Measurements from ENCODE around the gene MAGI2.

The MAGI2 gene

DNA sequence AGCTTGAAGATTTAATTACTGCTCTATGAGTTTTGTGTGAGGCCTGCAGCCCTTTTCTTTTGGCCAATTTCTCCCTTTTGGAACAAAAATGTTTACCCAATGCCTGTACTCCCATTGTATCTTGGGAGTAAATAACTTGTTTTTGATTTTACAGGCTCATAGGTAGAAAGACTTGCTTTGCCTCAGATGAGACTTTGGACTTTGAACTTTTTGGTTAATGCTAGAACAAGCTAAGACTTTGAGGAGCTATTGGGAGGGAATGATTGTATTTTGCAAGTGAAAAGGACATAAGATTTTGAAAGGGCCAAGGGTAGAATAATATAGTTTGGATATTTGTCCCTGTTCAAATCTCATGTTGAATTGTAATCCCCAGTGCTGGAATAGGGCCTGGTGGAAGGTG, 152.0 kb downstream of the MAGI2 start:
- no peak for DNase-seq (ENCODE audit: low spot score)

DNA sequence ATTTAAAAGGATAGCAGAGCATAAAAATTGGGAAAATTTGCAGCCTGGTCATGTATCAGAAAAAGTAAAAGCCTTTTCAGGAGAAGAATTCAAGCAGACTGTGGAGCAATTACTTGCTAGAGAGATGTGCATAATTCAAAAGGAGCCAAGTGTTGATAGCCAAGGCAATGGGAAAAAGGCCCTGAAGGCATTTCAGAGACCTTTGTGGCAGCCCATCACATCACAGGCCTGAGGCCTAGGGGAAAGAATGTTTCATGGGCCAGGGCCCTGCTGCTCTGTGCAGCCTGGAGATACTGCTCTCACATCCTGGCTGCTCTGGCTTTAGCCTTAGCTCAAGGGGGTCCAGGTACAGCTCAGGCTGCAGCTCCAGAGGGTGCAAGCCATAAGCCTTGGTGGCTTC, 152.9 kb downstream of the MAGI2 start:
- no peak for DNase-seq (ENCODE audit: low spot score)

DNA sequence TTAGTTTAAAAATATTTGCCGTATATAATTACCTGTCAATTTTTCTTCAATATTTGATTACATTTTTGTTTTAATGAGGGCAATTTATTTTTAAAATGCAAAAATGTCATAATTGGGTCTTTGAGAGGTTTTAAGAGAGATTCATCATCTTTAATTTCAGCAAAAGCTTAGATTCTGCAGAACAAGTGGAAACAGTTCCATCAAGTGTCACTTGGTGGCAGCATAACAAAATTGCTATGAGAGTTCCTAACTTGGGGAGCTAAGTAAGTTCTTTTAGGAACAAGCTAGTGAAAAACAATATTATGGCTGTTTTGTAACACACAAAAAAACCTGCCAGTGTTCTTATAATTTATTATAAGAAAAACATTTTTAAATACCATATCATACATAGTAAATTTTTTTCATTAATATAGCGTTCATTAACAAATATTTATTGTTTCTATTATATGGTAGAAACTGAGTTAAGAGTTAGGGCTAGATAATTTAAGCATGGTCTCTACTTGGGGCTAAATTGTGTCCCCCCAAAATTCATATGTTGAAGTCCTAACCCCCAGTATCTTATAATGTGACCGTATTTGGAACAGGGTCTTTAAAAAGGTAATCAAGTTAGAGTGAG, 155.2 kb downstream of the MAGI2 start:
- no peak for DNase-seq (ENCODE audit: low spot score)

DNA sequence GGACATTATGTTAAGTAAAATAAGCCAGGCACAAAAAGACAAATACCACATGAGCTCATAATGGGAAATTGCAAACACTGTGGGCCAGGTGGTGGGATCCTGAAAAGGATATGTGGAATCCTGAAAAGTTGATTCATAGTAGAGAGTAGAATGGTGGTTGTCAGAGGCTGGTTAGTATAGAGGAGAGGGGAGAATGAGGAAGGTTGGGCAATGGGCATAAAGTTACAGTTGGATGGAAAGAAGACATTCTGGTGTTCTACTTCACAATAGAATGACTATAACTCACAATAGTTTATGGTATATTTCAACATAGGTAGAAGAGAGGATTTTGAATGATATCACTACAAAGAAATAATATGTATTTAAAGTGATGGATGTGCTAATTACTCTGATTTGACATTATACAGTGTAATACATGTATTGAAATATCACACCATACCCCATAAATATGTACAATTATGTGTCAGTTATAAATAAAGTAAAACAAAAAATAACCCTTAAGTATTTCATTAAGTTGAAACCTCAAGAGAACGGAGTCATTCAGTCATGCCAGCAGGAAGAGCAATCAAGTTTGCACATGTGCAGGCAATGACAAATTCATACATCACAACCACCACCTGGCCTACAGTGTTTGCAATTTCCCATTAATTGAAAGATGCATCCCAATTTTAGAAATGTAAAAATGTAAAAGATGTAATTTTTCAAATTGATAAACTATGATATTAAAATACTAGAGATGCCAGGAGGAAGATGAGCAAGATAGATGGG, 156.7 kb downstream of the MAGI2 start:
- no peak for DNase-seq (ENCODE audit: low spot score)

DNA sequence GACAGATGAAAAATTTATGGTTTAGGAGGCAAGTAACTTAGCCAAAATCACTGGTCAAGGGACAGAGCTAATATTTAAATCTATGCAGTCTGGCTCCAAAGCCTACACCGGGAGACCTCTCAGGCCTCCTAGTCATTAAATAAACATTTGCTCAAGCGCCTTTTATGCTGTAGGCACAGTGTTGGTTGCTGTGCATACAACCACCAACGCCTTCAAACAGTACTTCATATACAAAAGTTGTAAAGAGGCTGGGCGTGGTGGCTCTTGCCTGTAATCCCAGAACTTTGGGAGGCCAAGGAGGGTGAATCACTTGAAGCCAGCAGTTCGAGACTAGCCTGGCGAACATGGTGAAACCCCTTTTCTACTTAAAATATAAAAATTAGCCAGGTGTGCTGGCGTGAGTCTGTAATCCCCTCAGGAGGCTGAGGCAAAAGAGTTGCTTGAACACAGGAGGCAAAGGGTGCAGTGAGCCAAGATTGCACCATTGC, 159.8 kb downstream of the MAGI2 start:
- no peak for DNase-seq (ENCODE audit: low spot score)

DNA sequence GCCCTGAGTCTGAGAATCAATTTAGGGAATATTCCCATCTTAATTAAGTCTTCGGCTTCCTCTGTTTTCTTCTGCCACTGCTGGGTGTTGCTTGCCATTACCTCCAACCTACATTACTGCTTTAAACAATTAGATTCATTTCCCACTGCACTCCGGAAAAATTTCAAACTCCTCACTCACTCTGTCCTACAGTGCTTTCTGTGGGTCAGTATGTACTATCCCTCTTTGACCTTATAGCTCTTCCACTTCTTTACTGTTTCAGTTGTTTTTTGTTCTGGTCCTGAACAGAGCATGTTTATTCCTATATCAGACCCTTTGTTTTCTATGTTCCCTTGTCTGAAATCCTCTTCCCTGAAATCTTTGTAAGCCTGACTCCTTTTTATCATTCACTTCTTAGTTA, 160.6 kb downstream of the MAGI2 start:
- no peak for DNase-seq (ENCODE audit: low spot score)

DNA sequence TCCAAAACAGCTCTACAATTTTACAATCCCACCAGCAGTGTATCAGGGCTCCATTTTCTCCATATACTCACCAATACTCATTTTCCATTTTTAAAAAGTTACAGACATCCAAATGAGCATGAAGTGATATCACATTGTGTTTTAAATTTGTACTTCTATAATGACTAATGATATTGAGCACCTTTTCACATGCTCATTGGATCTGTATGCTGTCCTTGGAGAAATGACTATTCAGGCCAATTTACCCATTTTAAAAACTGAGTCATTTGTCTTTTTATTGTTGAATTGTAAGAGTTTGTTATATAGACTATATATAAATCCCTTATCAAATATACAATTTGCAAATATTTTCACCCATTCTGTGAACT, 162.0 kb downstream of the MAGI2 start:
- DNase-seq (ENCODE audit: low spot score), result no peak

DNA sequence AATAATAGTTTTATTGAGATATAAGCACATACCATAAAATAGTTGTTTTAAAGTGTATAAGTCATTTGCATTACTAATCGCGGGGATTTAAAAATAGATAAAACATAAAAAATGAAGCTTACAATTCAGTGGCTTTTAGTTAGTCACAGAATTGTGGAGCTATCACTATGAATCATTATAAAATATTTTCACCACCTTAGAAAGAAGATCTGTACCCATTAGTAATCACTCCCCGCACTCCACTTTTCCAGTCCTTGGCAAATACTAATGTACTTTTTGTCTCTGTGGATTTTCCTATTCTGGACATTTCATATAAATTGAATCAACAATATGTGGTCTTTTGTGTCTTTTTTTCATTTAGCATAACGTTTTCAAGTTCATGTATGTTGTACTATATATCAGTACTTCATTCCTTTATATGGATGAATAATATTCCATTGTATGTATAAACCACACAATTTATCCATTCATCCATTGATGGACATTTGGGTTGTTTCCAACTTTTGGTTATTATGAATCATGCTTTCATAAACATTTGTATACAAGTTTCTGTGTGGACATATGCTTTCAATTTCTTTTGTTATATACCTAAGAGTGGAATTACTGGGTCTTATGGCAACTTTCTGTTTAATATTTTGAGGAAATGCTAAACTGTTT, 162.5 kb downstream of the MAGI2 start:
- DNase-seq (ENCODE audit: low spot score), result no peak

DNA sequence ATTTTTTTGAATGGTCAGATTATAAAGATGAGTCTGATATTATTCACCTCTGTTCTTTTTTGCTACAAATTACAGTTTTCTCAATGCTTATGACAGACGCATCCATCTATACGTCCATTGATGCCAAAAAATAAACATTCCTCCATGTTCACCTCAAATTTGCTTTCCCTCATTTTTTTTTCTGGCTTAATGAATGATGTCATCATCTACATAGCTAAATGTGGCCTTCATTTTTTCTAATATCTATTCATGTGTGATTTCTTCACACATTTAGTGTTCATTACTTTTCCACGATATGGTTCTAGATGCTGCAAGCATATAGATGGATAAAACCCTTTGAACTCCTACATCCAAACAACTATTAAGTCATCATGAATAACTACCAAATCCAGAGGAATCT, 163.1 kb downstream of the MAGI2 start:
- DNase-seq (ENCODE audit: low spot score), result no peak

DNA sequence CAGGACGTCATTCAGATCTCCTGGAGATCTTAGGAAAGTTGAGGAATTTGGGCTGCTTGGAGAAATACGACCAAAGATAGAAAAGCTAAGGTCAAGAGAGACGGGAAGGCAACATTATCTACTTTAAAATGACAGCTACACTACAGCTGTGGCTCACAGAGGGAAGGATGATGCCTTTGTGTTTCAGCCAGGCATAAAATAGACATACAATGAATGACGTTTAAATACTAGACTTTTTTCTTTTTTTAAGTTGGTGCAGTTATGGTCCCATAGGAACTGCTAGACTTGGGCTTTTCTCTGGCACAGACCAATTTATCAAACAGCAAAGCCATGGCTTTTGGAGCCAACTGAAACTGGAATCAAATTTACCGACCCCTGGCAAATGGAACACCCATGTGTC, 164.8 kb downstream of the MAGI2 start:
- no peak for DNase-seq (ENCODE audit: low spot score)

DNA sequence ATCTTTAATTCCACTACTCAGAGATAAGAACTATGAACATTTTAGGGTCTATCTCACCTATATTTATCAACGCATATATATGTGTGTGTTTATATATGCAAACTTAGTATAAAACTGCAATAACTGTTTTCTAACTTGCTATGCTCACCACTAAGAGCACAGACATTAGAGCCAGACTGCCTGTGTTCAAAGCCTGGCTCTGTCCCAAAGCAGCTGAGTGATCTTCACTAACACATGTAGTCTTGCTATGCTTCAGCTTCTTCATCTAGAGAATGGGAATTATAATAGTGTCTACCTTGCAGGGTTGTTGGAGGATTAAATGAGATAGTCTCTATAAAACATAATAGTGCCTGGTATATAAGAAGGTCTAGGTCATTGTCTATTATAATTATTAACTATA, 165.5 kb downstream of the MAGI2 start:
- no peak for DNase-seq (ENCODE audit: low spot score)

DNA sequence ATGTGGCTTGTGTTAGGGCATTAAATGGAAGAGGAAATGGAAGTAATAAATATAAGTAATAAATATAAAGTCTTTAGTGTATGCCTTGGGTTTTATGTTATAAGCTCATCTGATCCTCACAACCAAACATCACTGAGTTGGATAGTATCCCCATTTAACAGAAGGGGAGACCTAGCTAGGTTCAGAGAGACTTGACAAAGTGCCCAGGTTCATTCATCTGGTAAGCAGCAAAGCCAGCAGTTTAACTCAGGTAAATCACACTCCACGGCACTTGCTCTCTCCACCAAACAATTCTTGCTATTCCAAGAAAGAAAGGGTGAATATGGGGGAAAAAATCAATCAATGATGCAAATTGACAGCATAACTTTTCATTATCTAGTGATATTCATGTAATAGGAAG, 167.3 kb downstream of the MAGI2 start:
- no peak for DNase-seq (ENCODE audit: low spot score)

DNA sequence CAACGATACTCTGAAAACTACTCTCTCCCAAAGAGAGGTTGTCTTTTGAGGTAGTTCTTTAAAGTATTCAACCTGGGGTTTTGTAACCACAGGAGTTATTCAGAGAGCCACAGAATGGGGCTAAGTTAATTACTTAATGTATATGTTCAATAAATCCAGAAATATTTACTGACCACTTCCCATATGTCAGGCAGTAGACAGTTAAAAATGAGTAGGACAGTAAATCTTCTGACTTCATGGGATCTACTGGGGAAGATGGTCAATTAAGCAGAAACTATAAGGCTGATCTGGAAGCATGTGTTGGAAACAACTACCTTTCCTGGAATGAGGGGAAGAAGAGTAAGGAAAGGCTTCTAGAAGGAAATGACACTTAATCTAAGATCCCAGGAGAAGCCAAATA, 167.7 kb downstream of the MAGI2 start:
- no peak for DNase-seq (ENCODE audit: low spot score)

DNA sequence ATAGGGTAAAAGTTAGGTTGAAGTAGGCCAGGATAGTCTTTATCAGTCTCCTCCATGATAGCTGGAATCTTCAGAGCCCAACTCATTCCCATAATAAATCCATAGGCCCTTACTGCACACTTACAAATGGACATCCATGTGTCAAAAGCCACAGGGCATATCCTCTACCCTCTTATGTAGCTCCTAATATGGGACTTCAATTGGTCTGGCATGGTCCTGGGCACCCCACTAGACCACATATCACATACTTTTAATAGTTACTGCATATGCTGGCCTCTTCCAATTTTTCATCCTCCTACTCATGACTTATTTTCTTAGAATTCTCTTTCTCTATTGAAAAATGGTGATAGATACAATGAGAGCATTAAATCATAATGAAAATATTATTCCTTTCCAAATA, 169.3 kb downstream of the MAGI2 start:
- DNase-seq (ENCODE audit: low spot score), result no peak

DNA sequence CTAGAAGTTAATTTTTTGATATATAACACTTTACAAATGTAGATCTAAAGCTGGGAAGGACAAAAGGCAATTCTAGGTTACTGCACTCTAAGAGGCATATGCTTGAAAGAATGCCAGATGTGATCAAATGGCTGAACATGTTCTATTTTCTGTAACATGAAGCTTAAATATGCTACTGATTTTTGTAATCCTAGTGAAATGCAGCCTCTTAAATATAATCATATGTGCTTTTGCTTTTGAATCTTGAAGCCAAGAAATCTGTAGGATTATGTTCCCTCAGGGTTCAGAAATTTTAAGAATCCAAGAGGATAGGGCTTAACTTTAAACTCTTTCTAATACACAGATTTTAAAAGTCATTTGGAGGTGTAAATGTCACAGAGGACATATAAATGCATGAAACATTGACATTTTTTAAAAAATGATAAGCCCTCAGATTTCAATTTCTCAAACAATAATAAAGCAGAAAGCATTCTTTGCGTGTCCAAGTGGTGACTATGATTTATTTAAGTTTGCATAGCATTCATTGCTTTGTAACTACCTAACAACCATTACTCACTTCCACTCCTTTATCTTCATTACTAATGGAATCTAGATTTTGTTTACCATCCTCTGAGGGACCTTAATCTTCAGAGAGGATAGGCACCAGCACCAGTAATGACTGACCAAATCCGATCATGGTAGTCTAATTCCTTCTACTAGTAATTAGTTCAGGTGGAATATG, 170.4 kb downstream of the MAGI2 start:
- no peak for DNase-seq (ENCODE audit: low spot score)

DNA sequence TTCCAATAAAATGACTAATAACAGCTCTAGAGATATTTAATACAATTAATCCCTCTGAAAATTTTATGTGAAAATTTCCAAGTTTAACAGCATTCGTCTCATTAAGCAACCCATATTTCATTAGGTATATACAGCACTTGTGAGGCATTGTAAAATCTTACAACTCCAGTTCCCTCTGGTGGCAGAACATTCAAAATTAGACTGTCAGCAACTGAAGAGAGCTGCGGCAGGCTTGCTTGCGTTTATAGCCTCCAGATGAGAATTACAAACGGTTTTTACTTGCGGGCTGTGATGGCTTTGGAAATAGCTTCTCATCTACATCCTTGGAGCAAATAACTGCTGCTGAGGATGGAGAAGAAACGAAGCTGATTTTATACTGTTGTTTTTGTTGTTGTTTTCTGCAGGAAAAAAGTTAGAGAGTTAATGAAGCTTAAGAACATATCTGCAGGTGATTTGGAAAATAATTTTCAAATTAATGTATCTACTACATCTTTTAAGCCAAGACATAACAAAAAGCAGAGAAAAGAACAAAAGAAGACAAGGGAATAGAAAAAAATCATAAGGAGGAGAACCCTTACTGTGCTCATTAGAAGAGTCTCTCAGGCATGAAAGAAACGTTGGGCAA, 171.3 kb downstream of the MAGI2 start:
- DNase-seq (ENCODE audit: low spot score), result no peak

DNA sequence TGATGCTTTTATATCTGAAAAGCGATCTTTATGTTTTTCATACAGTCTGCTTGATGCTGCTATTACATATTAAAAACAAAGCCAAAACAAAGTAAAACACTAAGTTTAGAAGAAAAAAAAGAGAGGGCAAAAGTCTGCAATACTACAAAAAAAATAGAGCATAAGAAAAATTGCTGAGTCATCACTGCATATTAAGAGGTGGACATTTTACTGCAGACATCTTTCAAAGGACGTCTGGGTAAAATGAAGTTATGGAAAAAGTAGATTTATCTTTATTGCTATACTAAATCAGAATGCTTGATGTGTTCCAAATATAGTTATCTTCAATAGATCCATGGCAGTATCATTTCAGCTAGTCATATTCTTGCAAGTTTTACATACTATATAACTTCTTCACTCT, 172.0 kb downstream of the MAGI2 start:
- no peak for DNase-seq (ENCODE audit: low spot score)

DNA sequence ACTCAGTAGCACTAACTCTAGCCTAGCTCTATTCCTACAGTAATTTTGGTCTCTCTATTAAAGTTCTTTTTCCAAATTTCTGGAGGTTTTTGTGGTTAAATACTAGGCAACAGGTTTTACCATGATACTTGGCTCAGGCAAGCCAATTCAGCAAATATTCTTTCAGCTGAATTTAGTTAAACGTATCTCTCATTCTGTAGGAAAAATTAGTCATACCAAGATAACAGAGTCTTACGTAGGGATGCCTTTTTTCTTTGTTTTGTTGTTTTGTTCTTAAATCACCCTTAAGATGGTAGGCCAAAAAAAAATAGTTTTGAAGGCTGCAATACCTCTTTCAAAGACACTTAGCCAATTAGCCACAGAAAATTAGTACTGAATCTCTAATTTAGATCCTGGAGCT, 180.5 kb downstream of the MAGI2 start:
- no peak for DNase-seq (ENCODE audit: low spot score)

DNA sequence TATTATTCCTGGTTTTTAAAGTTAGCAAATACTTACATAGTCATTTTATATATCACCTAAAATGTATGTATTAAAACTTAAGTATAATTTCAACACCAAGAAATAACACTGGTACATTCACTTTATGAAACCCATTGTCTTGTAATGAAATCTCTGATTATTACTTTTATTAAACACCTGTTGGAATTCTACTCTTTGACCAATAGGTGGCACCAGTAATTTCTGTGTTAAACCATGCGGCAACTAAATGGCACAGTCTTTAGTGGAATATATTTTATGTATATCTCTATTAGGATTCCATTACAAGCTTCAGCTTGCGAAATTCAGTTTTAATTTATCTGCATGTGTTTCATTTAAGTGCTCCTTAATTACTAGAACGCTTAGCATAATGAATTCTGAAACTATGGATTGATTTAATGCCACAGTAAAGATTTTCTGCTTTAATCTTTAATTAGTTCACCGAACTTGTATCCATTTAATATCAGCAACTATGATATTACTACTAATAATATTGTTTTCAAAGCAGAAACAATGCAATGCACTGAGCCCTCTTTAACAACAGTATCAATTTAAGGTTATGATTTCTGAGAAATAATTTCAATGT, 181.3 kb downstream of the MAGI2 start:
- DNase-seq (ENCODE audit: low spot score), result peak; percentile 6

DNA sequence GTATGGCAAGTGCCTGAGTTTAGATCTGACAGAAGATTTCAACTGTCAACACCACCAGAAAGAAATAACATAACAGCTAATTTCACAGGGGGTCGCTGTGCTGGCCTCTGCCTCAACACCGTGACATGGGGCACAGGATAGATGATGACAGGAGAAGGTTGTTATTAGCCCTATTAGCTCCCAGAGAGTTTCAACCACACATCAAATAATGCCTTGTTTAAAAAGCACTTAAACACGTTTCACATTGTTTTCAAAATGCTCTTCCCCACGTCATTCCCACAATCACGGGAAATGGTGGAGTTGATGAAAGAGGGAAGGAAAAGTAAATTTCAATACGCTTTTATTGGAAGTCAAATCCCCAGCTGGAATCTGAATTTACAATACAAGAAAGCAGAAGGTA, 184.7 kb downstream of the MAGI2 start:
- DNase-seq (ENCODE audit: low spot score), result no peak

DNA sequence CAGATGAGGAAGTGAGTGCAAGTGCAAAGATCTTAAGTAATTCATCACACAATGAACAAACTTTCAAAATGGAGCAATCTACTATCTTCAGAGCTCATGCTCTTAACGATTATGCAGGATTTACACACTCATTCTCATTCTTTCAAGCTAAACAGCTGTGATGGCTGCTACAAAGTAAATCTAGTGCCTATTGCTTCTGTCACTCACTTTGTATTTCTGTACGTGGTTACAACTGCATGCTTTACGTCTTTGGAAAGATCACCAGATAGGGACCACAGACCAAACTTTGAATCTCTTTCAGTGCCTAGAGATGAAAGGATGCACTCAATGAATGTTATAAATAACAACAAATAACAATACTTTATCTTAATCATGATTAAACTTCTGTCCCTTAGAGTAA, 194.6 kb downstream of the MAGI2 start:
- no peak for DNase-seq (ENCODE audit: low spot score)

DNA sequence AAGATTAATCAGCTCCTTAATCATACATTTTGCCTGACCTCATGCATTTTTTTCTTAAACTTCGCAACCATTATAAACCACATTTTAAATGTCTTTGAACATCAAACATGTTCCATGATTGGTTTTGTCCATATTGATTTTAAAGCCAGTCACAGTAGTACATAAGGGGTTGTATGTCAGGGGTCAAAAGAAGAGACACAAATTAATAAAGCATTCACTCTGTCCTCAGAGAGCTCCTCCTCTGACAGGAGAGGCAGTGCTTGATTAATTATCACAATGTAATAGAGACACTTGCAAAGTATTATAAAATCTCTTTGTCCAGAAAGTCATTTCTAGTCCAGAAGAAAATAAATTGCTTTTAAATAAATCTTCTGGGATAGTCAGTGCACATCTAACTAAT, 195.5 kb downstream of the MAGI2 start:
- DNase-seq (ENCODE audit: low spot score), result no peak

Data from CD4-positive, alpha-beta T cell treated with Interleukin-15 for 4 hours (primary cell).